Fibroblast of pulmonary artery (primary cell): ENCODE results near the gene LPP.

Experiments
- DNase-seq: peaks from one replicate; pipeline ENCODE4 v3.0.0-alpha.2; 2010; ENCODE audit warnings: low read depth
- H3K4me3 ChIP-seq: replicated peaks from 2 replicates; pipeline ENCODE4 v1.5.1; 2011; ENCODE audit warnings: low read depth, mild to moderate bottlenecking, control low read depth, low read length, moderate library complexity
- TF ChIP-seq, protein P1 (sequence below): IDR thresholded peaks from 2 replicates; pipeline ENCODE4 v1.5.1; 2011; ENCODE audit warnings: mild to moderate bottlenecking, control low read depth, low read length, inconsistent platforms; ENCODE audit errors: missing control alignments

LPP gene

DNA sequence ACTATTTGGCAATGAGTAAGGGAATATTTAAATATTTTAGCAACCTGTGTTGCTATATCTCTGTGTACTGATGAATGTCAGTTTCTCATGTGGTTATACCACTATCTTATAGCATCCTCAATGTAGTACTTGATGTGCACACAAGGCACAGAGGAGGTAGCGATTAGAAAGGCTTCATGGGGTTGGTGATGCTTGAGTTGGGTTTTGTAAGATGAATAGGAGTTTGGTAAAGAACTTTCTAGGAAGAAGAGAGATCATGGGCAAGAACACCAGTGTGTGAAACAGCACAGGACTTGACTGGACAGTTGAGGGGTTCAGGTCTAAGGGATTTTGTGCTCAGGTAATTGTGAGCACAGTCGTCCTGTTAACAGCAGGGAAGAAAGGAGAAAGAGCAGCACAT lies 38.1 kb downstream of the LPP start:
- H3K4me3 ChIP-seq = no peak overlapping the region
- TF ChIP-seq, protein P1, sequence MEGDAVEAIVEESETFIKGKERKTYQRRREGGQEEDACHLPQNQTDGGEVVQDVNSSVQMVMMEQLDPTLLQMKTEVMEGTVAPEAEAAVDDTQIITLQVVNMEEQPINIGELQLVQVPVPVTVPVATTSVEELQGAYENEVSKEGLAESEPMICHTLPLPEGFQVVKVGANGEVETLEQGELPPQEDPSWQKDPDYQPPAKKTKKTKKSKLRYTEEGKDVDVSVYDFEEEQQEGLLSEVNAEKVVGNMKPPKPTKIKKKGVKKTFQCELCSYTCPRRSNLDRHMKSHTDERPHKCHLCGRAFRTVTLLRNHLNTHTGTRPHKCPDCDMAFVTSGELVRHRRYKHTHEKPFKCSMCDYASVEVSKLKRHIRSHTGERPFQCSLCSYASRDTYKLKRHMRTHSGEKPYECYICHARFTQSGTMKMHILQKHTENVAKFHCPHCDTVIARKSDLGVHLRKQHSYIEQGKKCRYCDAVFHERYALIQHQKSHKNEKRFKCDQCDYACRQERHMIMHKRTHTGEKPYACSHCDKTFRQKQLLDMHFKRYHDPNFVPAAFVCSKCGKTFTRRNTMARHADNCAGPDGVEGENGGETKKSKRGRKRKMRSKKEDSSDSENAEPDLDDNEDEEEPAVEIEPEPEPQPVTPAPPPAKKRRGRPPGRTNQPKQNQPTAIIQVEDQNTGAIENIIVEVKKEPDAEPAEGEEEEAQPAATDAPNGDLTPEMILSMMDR = no peak
- no peak for DNase-seq

DNA sequence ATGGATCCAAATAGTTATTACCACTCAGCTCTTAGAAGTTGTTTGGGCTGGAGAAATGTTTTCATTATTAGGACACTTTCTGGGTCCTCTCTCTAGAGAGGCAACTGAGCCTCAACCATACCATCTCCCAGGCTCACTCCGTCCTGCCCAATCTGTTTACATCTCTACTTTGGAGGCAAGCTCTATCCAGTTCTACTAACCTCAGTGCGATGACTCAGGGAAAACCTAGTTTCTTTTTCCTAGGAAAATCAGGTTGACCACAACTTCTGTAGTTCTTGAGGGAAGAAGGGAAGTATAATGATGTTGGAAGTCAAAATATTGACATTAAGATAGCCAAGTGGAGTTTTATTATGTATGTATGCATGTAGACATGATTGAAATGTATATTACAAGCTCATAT lies 40.4 kb downstream of the LPP start:
- TF ChIP-seq, protein P1 = no peak
- H3K4me3 ChIP-seq = no peak overlapping the region
- no peak for DNase-seq

DNA sequence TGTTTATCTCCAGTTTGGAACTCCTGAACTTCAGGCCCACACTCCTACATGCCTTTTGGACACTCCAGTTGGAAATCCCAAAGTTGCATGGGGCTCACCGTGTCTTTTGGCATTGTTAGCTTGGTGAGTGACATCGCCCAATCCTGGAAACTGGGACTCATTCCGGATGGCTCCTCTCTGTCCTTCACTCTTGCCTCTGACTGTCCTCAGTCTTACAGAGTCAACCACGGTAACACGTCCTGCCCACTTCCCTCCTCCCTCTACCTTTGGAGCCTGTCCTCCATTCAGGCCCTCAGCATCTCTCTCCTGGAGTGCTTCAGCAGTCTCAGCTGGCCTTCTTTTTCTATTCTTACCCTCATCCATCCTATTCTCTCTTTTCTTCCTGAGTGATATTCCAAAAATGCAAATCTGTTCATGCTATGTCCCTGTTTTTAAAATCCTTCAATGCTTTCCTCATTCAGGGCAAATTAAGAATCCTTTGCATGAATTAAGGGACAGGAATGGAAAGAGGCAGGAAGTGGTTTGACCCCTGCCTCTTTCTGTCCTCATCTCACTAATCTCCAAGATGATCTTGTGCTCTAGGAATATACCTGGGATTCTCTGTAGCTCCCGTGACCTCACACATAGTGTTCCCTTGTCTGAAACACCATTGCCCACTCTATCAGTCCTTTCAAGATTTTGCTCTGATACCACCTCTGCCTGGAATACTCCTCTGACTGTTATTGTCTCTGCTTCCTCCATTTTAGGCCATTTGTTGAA lies 42.5 kb downstream of the LPP start:
- TF ChIP-seq, protein P1 = no peak
- DNase-seq = no peak
- H3K4me3 ChIP-seq = no peak overlapping the region

DNA sequence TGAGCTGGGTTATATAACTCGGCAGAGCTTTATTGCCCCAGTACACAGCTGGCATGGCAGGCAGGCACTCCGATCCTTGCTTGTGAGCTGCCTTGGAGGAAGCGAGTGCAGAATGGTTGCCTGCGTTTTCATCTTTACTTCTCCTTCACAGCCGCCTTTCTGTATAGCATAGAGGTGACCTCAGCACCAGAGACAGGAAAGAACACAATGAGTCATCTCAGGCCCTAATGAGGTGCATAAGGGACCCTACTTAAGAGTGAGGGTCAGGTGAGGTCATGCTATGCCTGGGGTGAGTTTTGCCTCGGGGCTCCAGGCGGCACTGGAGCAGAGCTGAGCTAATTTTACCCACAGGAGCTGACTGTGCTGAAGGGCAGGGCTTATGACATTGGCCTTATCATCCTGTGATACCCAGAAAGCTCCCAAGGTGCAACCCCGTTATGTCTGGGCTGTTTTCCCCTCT lies 43.5 kb downstream of the LPP start:
- no peak overlapping the region for H3K4me3 ChIP-seq
- TF ChIP-seq, protein P1 = no peak
- no peak for DNase-seq

DNA sequence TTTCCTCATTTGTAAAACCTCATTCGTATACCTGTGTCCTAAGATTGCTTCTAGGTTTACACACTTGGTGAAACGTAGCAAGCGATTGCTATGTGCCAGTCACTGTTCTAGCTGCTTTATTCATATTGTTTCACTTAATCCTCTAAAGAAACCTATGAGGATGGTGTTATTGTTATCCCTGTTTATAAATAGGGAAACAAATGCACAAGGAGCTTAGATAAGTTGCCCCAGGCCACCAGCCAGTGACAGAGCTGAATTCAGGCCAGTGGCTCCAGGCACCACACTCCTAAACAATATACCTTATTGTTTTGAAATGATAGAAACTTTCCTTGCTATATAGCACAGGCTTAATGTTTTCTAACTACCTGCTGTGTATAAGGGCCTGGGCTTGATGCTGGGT lies 44.0 kb downstream of the LPP start:
- no peak overlapping the region for H3K4me3 ChIP-seq
- TF ChIP-seq, protein P1 = no peak
- DNase-seq = no peak

DNA sequence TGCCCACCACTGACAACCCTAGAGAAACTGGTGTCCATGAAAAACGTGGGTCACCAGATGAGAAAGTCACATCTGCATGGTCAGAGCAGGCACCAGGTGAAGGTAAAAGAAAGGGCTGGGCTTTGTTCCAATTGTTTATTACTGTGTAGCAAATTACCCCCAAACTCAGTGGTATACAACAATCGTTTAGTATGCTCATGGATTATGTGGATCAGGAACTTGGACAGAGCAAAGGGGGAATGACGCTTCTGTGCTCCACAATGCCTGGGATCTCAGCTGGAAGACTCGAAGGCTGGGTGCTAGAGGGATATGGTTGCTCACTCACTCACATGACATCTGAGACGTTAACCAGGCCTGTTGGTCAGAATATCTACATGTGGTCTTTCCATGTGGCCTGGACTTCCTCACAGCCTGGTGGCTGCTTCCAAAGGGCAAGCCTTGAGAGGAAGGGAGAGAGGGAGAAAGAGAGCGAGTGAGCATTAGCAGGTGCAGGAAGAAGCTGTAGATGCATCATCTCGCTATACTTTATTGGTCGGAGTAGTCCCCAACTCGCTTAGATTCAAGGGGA lies 44.9 kb downstream of the LPP start:
- TF ChIP-seq, protein P1 = no peak
- no peak for DNase-seq
- H3K4me3 ChIP-seq = no peak overlapping the region

DNA sequence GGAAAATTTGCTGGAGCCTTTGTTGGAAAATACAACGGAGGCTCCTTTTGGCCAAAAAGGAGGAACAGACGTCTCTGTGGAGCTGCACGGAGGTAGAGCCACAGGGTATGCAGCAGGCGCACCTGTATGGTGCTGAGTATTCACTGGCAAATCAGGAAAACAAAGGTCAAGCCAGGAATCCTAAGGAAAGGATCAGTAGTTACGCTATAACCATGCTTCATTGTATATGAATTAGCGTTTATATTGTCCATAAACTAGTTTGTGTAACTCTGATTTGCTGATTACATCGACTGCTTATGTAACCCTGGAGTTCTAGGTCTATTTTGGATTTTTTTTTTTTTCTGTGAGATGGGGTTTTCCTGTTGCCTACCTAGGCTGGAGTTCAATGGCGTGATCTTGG lies 45.4 kb downstream of the LPP start:
- TF ChIP-seq, protein P1 = no peak
- DNase-seq = no peak
- no peak overlapping the region for H3K4me3 ChIP-seq
